ENCODE measurements around the gene PCDHGA8. TPM values are rescaled to one million over a fixed set of nuclear protein-coding genes. Genes with fewer than 3 reads are reported as not detected.

The PCDHGA8 gene
- total and polyA plus RNA-seq, 4 donors, result 0.02 to 0.75 (median 0.13) TPM

GRCh38 chr5:141409598-141410306 lies 17.3 kb downstream of the PCDHGA8 start:
- H3K9ac ChIP-seq (ENCODE audit: low read depth in 1 of 2, low read length in 2 of 2), result no peak overlapping the region
- DNase-seq (ENCODE audit: low spot score), result no peak
- peaks cover 0 to 2% (median 0%) of the 10 kb centered on the region in 4 donors for H3K27me3 ChIP-seq (ENCODE audit: control insufficient read depth in 4 of 4, insufficient read depth in 4 of 4, low read length in 3 of 4)
- H3K4me1 ChIP-seq (ENCODE audit: control insufficient read depth in 4 of 4, insufficient read depth in 4 of 4, low read length in 3 of 4), result peaks cover 0 to 6% (median 2%) of the 10 kb centered on the region in 4 donors
- H3K36me3 ChIP-seq (ENCODE audit: control insufficient read depth in 4 of 4, insufficient read depth in 3 of 4, low read depth in 1 of 4, low read length in 3 of 4), result no peaks in the 10 kb centered on the region
- H3K27ac ChIP-seq (ENCODE audit: low read depth in 1 of 2, low read length in 2 of 2), result no peak overlapping the region
- TF ChIP-seq EGR1 (IDR thresholded peaks at IDR 0.05; ENCODE audit: low read depth in 2 of 2), result no peak
- TF ChIP-seq FOXA1 (IDR thresholded peaks at IDR 0.05), result no peak
- no peak for TF ChIP-seq NR2F2 (IDR thresholded peaks at IDR 0.05)
- TF ChIP-seq JUND (IDR thresholded peaks at IDR 0.05), result no peak
- no peak for TF ChIP-seq CTCF (IDR thresholded peaks at IDR 0.05; ENCODE audit: low read depth, low read length, missing input control)
- no peak for TF ChIP-seq RAD21 (IDR thresholded peaks at IDR 0.05)
- TF ChIP-seq ATF3 (IDR thresholded peaks at IDR 0.05), result no peak
- no peak for TF ChIP-seq ZBTB33 (IDR thresholded peaks at IDR 0.05)
- no peak for TF ChIP-seq FOXA2 (IDR thresholded peaks at IDR 0.05)
- TF ChIP-seq YY1 (IDR thresholded peaks at IDR 0.05), result no peak
- no peak for TF ChIP-seq HNF4A (conservative IDR thresholded peaks at IDR 0.05)
- peak overlapping the region in 2 of 3 donors; percentile 37 to 73 for H3K4me3 ChIP-seq (ENCODE audit: low read depth in 1 of 3, low read length in 3 of 3)
- H3K9me3 ChIP-seq (ENCODE audit: control insufficient read depth in 4 of 4, low read length in 3 of 4), result peaks cover 19 to 59% (median 29%) of the 10 kb centered on the region in 4 donors
- 39% methylated on average over 64 of the region's 64 CpGs for WGBS

- Histone ChIP-seq H3K9me3 (ENCODE audit: control insufficient read depth in 4 of 4, low read length in 3 of 4) (peaks cover 23 to 56% (median 27%) of the 10 kb centered on the region in 4 donors), H3K36me3 (ENCODE audit: control insufficient read depth in 4 of 4, insufficient read depth in 3 of 4, low read depth in 1 of 4, low read length in 3 of 4) (no peaks in the 10 kb centered on the region), H3K27ac (ENCODE audit: low read depth in 1 of 2, low read length in 2 of 2) (no peak overlapping the region), H3K4me3 (ENCODE audit: low read depth in 1 of 3, low read length in 3 of 3) (no peak overlapping the region), H3K27me3 (ENCODE audit: control insufficient read depth in 4 of 4, insufficient read depth in 4 of 4, low read length in 3 of 4) (peaks cover 0 to 2% (median 0%) of the 10 kb centered on the region in 4 donors), H3K4me1 (ENCODE audit: control insufficient read depth in 4 of 4, insufficient read depth in 4 of 4, low read length in 3 of 4) (peaks cover 0 to 6% (median 2%) of the 10 kb centered on the region in 4 donors), H3K9ac (ENCODE audit: low read depth in 1 of 2, low read length in 2 of 2) (no peak overlapping the region)
- DNase-seq (ENCODE audit: low spot score), result no peak
- 81% methylated on average over 3 of the region's 3 CpGs for WGBS
- TF ChIP-seq YY1 (IDR thresholded peaks at IDR 0.05), result no peak
- TF ChIP-seq TAF1 (conservative IDR thresholded peaks at IDR 0.05), result no peak
- TF ChIP-seq JUND (IDR thresholded peaks at IDR 0.05), result no peak
- no peak for TF ChIP-seq ATF3 (IDR thresholded peaks at IDR 0.05)
- no peak for TF ChIP-seq FOXA1 (IDR thresholded peaks at IDR 0.05)
- no peak for TF ChIP-seq HNF4G (IDR thresholded peaks at IDR 0.05)
- no peak for TF ChIP-seq RXRA (IDR thresholded peaks at IDR 0.05)
- no peak for TF ChIP-seq CTCF (IDR thresholded peaks at IDR 0.05; ENCODE audit: low read depth, low read length, missing input control)
- TF ChIP-seq SP1 (IDR thresholded peaks at IDR 0.05), result no peak
- TF ChIP-seq REST (IDR thresholded peaks at IDR 0.05), result no peak
- TF ChIP-seq MAX (IDR thresholded peaks at IDR 0.05), result no peak
- no peak for TF ChIP-seq EGR1 (IDR thresholded peaks at IDR 0.05; ENCODE audit: low read depth in 2 of 2)
- TF ChIP-seq HNF4A (conservative IDR thresholded peaks at IDR 0.05), result no peak
- TF ChIP-seq ZBTB33 (IDR thresholded peaks at IDR 0.05), result no peak
- TF ChIP-seq FOXA2 (IDR thresholded peaks at IDR 0.05), result no peak
- TF ChIP-seq GABPA (IDR thresholded peaks at IDR 0.05 in 1 of 2, conservative IDR thresholded peaks at IDR 0.05 in 1 of 2), result no peak
Observed at GRCh38 chr5:141411575-141411974, 19.1 kb downstream of the PCDHGA8 start.

Data from liver (tissue), 9 donors.